Transverse colon (tissue), 4 donors: ENCODE results near the gene SMARCD3. TPM values are rescaled to one million over a fixed set of nuclear protein-coding genes. Genes with fewer than 3 reads are reported as not detected.

Experiments
- DNase-seq: peaks from one replicate; pipeline ENCODE4 v3.0.0-alpha.2; 2019
- H3K27ac ChIP-seq, 4 donors: fragments of 200-600 bp; sonication (generic); 2 replicates each; pipeline ENCODE4 v1.5.1; 2016 to 2018; ENCODE audit warnings: inconsistent platforms in 4 of 4
- H3K27me3 ChIP-seq: fragments of 200-600 bp; sonication (generic); 2 replicates; pipeline ENCODE4 v1.5.1; 2017; ENCODE audit warnings: inconsistent platforms
- H3K36me3 ChIP-seq, 4 donors: fragments of 200-600 bp; sonication (generic); 2 replicates each; pipeline ENCODE4 v1.5.1; 2017 to 2019; ENCODE audit warnings: inconsistent platforms in 4 of 4
- H3K4me1 ChIP-seq, 4 donors: fragments of 200-600 bp; sonication (generic); 2 replicates each; pipeline ENCODE4 v1.5.1; 2017 to 2020; ENCODE audit warnings: inconsistent platforms in 4 of 4
- H3K4me3 ChIP-seq, 4 donors: fragments of 200-600 bp; sonication (generic); 1 replicate in 1 of 4; 2 replicates in 3 of 4; pipeline versions ENCODE4 v1.5.1 to v1.6.1; 2017 to 2019; ENCODE audit warnings: inconsistent platforms in 4 of 4
- H3K9me3 ChIP-seq, 2 donors: fragments of 200-600 bp; sonication (generic); 2 replicates each; pipeline ENCODE4 v1.5.1; 2017 to 2019; ENCODE audit warnings: inconsistent platforms in 2 of 2
- CTCF ChIP-seq, 5 experiments: fragments of 200-600 bp in 3 of 5; fragments of 450-650 bp in 2 of 5; sonication (generic) in 3 of 5; IDR thresholded peaks; 1 replicate in 2 of 5; 2 replicates in 3 of 5; pipeline ENCODE4 v1.5.1; 2016 to 2017; ENCODE audit warnings: antibody characterized with exemption in 5 of 5, inconsistent platforms in 3 of 5, mild to moderate bottlenecking in 2 of 5, moderate library complexity in 1 of 5
- EP300 ChIP-seq: sonication (generic); formaldehyde crosslinking; IDR thresholded peaks from one replicate; pipeline ENCODE4 v1.6.1; 2017; ENCODE audit warnings: antibody characterized with exemption, low read depth
- POLR2A ChIP-seq: fragments of 450-650 bp; IDR thresholded peaks from one replicate; pipeline ENCODE4 v1.6.1; 2016; ENCODE audit warnings: antibody characterized with exemption, mild to moderate bottlenecking, moderate library complexity
- POLR2AphosphoS5 ChIP-seq, 3 donors: sonication (generic); formaldehyde crosslinking; IDR thresholded peaks; one replicate each; pipeline ENCODE4 v1.6.1; 2016; ENCODE audit warnings: antibody characterized with exemption in 3 of 3
- WGBS, 2 donors: methylation state at CpG; one replicate each; pipeline ENCODE4 v1.1.5; 2018; ENCODE audit warnings: low coverage in 1 of 2; 5-methylcytosine and 5-hydroxymethylcytosine counted together
- in situ Hi-C, 4 donors: fragments of 200-750 bp; cut with MboI; loops; one replicate each; pipeline versions ENCODE4 v1.15.0 to v1.15.1; 2017; ENCODE audit warnings: low sequenced_read_pairs in 3 of 4, low pct_ligation_motif_present in 1 of 4, low pct_unique_long_range_greater_than_20kb in 1 of 4
- intact Hi-C: fragments of 100-400 bp; cut with DNase I; formaldehyde crosslinking; loops from one replicate; pipeline ENCODE4 v1.15.1; 2023; ENCODE audit warnings: low total_unique reads
- total RNA-seq, 4 donors: library from RNA; depleted of rRNA; stranded (reverse); fragments of >200 nt; gene quantifications; one replicate each; pipeline ENCODE4 v1.1.0, GENCODE V29; 2016

The SMARCD3 gene
- total RNA-seq, 4 donors from 2014 or later, result 6.6 to 19.1 (median 9.9) TPM

- TF ChIP-seq EP300 (no peak), POLR2A (no peak), CTCF (IDR thresholded peaks at IDR 0.05) (no peak), POLR2AphosphoS5 (IDR thresholded peaks at IDR 0.05) (no peak)
- 89 to 90% methylated on average over 2 to 5 of the region's 5 CpGs for WGBS, 2 donors
Observed at GRCh38 chr7:151212626-151213025, 35.9 kb downstream of the SMARCD3 start.

GRCh38 chr7:151211155-151211772 is 37.2 kb downstream of the SMARCD3 start:
- Histone ChIP-seq H3K4me3 (no peak overlapping the region), H3K27me3 (peaks cover 6% of the 10 kb centered on the region), H3K4me1 (peaks cover 0 to 6% (median 0%) of the 10 kb centered on the region in 4 donors), H3K27ac (no peak overlapping the region), H3K9me3 (no peaks in the 10 kb centered on the region), H3K36me3 (peaks cover 0 to 17% (median 8%) of the 10 kb centered on the region in 4 donors)
- intact Hi-C loops (no loop called here), in situ Hi-C loops (no loop called here)
- no peak for TF ChIP-seq POLR2A
- TF ChIP-seq CTCF (IDR thresholded peaks at IDR 0.05), result no peak
- no peak for TF ChIP-seq POLR2AphosphoS5 (IDR thresholded peaks at IDR 0.05)
- TF ChIP-seq EP300, result no peak
- 75 to 90% methylated on average over 1 to 3 of the region's 3 CpGs for WGBS, 2 donors
- DNase-seq, result no peak

More at GRCh38 chr7:151212626-151213025, 35.9 kb downstream of the SMARCD3 start:
- in situ Hi-C loops (no loop called here), intact Hi-C loops (no loop called here)
- no peak for DNase-seq
- Histone ChIP-seq H3K27me3 (no peaks in the 10 kb centered on the region), H3K27ac (no peak overlapping the region), H3K36me3 (peaks cover 0 to 31% (median 15%) of the 10 kb centered on the region in 4 donors), H3K4me1 (peaks cover 0 to 6% (median 0%) of the 10 kb centered on the region in 4 donors), H3K4me3 (no peak overlapping the region), H3K9me3 (no peaks in the 10 kb centered on the region)

- intact Hi-C loops (no loop called here), in situ Hi-C loops (no loop called here)
- Histone ChIP-seq H3K27me3 (peaks cover 10% of the 10 kb centered on the region), H3K9me3 (no peaks in the 10 kb centered on the region), H3K36me3 (peaks cover 0 to 15% (median 4%) of the 10 kb centered on the region in 4 donors), H3K4me3 (no peak within 1 kb of the TSS), H3K4me1 (no peaks in the 10 kb centered on the region), H3K27ac (no peak within 1 kb of the TSS)
- TF ChIP-seq CTCF (IDR thresholded peaks at IDR 0.05) (no peak), POLR2A (no peak), EP300 (no peak), POLR2AphosphoS5 (IDR thresholded peaks at IDR 0.05) (no peak)
- 86 to 91% methylated on average over 12 to 17 of the region's 17 CpGs for WGBS, 2 donors
- no peak for DNase-seq
Observed at GRCh38 chr7:151210087-151210854, 38.2 kb downstream of the SMARCD3 start, which contains the start of gene H2BK1. Gene H2BK1 (minus strand): TSS chr7:151210488. CDS start chr7:151210318, 170 bp downstream.

GRCh38 chr7:151209588-151209987 is 38.9 kb downstream of the SMARCD3 start:
- 80 to 87% methylated on average over 1 to 6 of the region's 6 CpGs for WGBS, 2 donors
- Histone ChIP-seq H3K27me3 (peaks cover 17% of the 10 kb centered on the region), H3K9me3 (no peaks in the 10 kb centered on the region), H3K4me1 (no peaks in the 10 kb centered on the region), H3K36me3 (peaks cover 0 to 9% (median under 1%) of the 10 kb centered on the region in 4 donors), H3K4me3 (no peak overlapping the region), H3K27ac (no peak overlapping the region)
- intact Hi-C loops, result no loop called here
- TF ChIP-seq CTCF (IDR thresholded peaks at IDR 0.05) (no peak), EP300 (no peak), POLR2AphosphoS5 (IDR thresholded peaks at IDR 0.05) (no peak), POLR2A (no peak)
- in situ Hi-C loops, result no loop called here
- DNase-seq, result no peak
